ENCODE results near the gene JAKMIP2. TPM values are rescaled to one million over a fixed set of nuclear protein-coding genes. Genes with fewer than 3 reads are reported as not detected.
"Not testable (repeated sequence)": the region's sequence is repeated elsewhere in the genome, so short reads cannot be mapped to it uniquely, and the experiment has no call there.

The JAKMIP2 gene
- total RNA-seq, 1 donor from 2014 or later: 8.2 TPM

- DNase-seq: peak; percentile 80
These were observed 38.7 kb downstream of the JAKMIP2 start for GRCh38 chr5:147743678-147744374.

- DNase-seq: no peak
These were observed 39.5 kb downstream of the JAKMIP2 start for GRCh38 chr5:147743012-147743411.

- DNase-seq: no peak
These were observed 40.4 kb downstream of the JAKMIP2 start for GRCh38 chr5:147742151-147742550.

GRCh38 chr5:147740864-147741263 is 41.7 kb downstream of the JAKMIP2 start:
- no peak for DNase-seq

DNA sequence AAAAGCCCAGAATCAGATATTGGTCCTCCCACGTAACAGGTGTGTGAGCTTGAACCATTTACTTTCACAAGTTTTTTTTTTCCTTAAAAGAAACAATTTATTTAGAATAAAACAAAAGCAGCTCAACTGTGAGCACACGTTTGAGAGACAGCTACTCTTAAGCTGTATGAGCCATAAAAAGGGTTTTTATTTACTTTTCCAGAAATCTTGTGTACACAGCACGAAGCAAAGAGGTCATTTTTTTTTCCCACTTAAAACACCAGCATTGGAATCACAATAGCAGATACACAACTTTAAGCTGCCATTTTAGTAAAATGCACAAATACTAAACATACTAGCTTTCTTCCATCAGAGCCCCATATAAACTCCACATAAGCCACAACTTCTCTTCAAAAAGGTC is 44.6 kb downstream of the JAKMIP2 start:
- DNase-seq: no peak

DNA sequence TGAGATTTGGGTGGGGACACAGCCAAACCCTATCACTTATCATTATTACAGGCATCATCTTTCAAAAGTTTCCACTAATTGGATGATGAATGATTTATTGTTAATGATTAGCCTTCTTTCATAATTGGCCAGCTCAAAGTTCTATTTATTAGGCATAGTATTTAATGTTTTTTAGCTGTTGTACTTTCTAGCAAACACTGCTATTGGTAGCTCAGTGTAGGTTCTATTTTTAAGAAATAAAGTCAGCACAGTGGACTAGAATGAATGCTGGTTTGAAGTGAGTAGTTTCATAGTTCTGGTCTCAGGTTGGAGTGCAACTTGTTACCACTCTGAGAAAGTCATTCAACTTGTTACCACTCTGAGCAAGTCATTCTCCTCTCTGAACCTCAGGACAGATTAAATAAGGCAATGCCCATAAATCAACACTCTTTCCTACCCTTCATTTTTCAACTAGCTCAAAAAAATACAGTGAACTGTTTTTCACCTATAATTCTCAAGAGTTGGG is 46.9 kb downstream of the JAKMIP2 start:
- no peak for DNase-seq

GRCh38 chr5:147734894-147735293 is 47.6 kb downstream of the JAKMIP2 start:
- DNase-seq: no peak

GRCh38 chr5:147733075-147733474 is 49.5 kb downstream of the JAKMIP2 start:
- DNase-seq: no peak

DNA sequence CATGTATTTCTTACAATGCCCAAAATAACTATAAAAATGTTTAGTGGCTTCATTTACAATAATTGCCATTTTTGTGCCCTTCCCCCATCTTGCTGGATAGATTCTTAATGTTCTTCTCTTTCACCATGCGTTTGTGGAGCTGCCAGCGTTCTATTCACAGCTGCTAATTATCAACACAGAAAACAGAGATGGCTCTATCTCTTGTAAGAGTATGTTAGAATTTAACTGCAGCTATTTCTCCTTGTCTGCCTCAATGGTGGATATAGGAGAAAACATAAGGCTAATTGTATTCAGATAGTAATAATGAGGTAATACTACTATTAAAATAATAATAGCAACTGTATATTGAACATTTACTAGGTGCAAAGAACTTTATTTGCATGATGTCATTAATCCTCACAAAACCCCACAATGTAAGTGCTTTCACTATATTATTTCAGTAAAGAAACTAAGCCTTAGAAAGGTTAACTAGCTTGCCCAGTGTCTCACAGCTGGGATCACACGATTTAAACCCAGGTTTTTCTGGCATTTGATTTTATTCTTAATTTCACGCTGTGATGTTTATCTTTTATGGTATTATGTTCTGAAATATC is 50.1 kb downstream of the JAKMIP2 start:
- peak; percentile 48 for DNase-seq

GRCh38 chr5:147731431-147732290 is 50.9 kb downstream of the JAKMIP2 start:
- no peak for DNase-seq

DNA sequence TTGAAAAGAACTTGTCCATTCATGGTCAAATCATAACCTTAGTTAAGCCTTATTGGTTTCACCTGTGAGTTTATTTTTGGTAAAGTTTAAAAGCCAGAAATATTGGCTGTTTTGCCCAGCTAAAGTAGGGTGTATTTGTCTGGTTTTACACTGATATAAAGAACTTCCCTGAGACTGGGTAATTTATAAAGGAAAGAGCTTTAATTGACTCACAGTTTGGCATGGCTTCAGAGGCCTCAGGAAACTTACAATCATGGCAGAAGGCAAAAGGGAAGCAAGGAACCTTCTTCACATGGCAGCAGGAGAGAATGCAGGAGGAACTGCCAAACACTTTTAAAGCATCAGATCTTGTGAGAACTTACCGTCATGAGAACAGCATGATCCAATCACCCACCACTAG is 55.3 kb downstream of the JAKMIP2 start:
- no peak for DNase-seq

DNA sequence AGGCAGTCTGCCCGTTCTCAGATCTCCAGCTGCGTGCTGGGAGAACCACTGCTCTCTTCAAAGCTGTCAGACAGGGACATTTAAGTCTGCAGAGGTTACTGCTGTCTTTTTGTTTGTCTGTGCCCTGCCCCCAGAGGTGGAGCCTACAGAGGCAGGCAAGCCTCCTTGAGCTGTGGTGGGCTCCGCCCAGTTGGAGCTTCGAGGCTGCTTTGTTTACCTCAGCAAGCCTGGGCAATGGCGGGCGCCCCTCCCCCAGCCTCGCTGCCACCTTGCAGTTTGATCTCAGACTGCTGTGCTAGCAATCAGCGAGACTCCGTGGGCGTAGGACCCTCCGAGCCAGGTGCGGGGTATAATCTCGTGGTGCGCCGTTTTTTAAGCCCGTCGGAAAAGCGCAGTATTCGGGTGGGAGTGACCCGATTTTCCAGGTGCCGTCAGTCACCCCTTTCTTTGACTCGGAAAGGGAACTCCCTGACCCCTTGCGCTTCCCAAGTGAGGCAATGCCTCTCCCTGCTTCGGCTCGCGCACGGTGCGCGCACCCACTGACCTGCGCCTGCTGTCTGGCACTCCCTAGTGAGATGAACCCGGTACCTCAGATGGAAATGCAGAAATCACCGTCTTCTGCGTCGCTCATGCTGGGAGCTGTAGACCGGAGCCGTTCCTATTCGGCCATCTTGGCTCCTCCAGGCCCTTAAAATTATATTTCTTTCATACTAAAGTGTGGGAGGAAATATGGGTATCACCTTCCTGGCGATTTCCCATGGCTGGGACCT is 61.2 kb downstream of the JAKMIP2 start:
- not testable (repeated sequence) for DNase-seq

GRCh38 chr5:147713550-147714295 is 68.8 kb downstream of the JAKMIP2 start:
- no peak for DNase-seq

- no peak for DNase-seq
These were observed 69.9 kb downstream of the JAKMIP2 start for GRCh38 chr5:147712598-147712997.

- DNase-seq: no peak
These were observed 70.5 kb downstream of the JAKMIP2 start for GRCh38 chr5:147712019-147712418.

- DNase-seq: no peak
These were observed 71.5 kb downstream of the JAKMIP2 start for GRCh38 chr5:147711019-147711418.

GRCh38 chr5:147708708-147709107 is 73.8 kb downstream of the JAKMIP2 start:
- no peak for DNase-seq

GRCh38 chr5:147704544-147704943 is 78.0 kb downstream of the JAKMIP2 start:
- no peak for DNase-seq

- DNase-seq: no peak
These were observed 81.1 kb downstream of the JAKMIP2 start for GRCh38 chr5:147701468-147701867.

DNA sequence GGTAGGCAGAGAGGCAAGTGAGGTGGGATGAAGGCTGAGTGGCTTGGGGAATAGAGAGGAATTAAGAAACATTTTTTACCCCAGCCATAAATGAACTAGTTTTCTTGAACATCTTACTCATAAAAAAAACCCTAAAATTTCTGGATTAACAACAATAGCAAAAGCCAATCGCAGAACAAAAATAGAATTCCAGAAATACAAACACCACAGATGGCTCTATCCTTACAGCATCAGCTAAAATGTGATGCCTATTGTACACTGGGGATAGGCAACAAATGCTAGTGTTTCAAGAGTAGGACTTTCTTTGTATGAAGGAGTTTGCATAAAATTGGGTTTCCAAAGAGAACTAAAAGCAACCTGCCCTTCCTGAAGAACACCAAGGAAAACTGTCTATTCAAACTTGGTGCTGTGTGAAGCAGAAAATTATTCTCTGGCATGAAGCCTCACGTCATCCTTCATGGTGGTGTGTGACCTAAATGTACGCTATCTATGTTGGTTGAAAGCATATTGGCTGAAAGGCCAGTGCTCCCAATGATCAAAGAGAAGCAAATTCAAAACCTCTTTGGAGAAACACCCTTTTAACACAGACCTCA is 82.9 kb downstream of the JAKMIP2 start:
- DNase-seq: no peak

- DNase-seq: no peak
These were observed 85.1 kb downstream of the JAKMIP2 start for GRCh38 chr5:147697380-147697779.
